HCT116 (cell line): ENCODE data around the gene ANKRD2.

Source experiments
- CEBPB ChIP-seq: IDR thresholded peaks from 2 replicates; pipeline ENCODE4 v1.6.1; 2012; ENCODE audit warnings: low read depth
- CTCF ChIP-seq, 3 experiments: fragments of 200-600 bp in 1 of 3; sonication (generic) in 1 of 3; IDR thresholded peaks in 2 of 3; conservative IDR thresholded peaks in 1 of 3; 2 replicates each; pipeline ENCODE4 v1.5.1; 2012 to 2017; ENCODE audit warnings: low read depth in 2 of 3, low read length in 2 of 3, antibody characterized with exemption in 1 of 3, borderline replicate concordance in 1 of 3, control low read depth in 1 of 3, mild to moderate bottlenecking in 1 of 3, mixed read lengths in 1 of 3, mixed run types in 1 of 3, moderate library complexity in 1 of 3; ENCODE audit not compliant: insufficient read depth in 1 of 3
- EZH2phosphoT487 ChIP-seq: fragments of 200-600 bp; IDR thresholded peaks from 2 replicates; pipeline ENCODE4 v1.6.1; 2018; ENCODE audit warnings: antibody characterized with exemption, borderline replicate concordance
- POLR2A ChIP-seq: IDR thresholded peaks from 2 replicates; pipeline ENCODE4 v1.7.0; 2011; ENCODE audit warnings: borderline replicate concordance; ENCODE audit not compliant: insufficient read depth, insufficient read length; ENCODE audit errors: extremely low read depth
- POLR2AphosphoS5 ChIP-seq: IDR thresholded peaks from 2 replicates; pipeline ENCODE4 v1.6.1; 2011; ENCODE audit warnings: mild to moderate bottlenecking, low read depth, low read length, moderate library complexity
- RAD21 ChIP-seq: IDR thresholded peaks from 2 replicates; pipeline ENCODE4 v1.6.1; 2012; ENCODE audit warnings: low read depth, mild to moderate bottlenecking
- SIN3A ChIP-seq: IDR thresholded peaks from 2 replicates; pipeline ENCODE4 v1.6.1; 2012; ENCODE audit warnings: low read depth
- ZNF274 ChIP-seq: fragments of 200-500 bp; sonication (Bioruptor generic); IDR thresholded peaks from 2 replicates; pipeline ENCODE4 v1.6.1; 2014; ENCODE audit warnings: mild to moderate bottlenecking, low read depth, low read length, inconsistent platforms

- no peak for TF ChIP-seq SIN3A
- TF ChIP-seq CTCF (IDR thresholded peaks at IDR 0.05 in 2 of 3, conservative IDR thresholded peaks at IDR 0.05 in 1 of 3; ENCODE audit: borderline replicate concordance in 1 of 3, insufficient read depth in 1 of 3, low read depth in 2 of 3, low read length in 2 of 3), result no peak
- peak; percentile 9; the same call in 1 of the 2 replicates for TF ChIP-seq RAD21
- TF ChIP-seq CEBPB, result no peak
- TF ChIP-seq ZNF274, result no peak
- no peak for TF ChIP-seq EZH2phosphoT487
- no peak for TF ChIP-seq POLR2AphosphoS5
- no peak for TF ChIP-seq POLR2A
Observed at GRCh38 chr10:97571622-97572021, 957 bp upstream of the ANKRD2 start.
